Astrocyte (in vitro differentiated cells and primary cell): ENCODE data around the gene TREX2.

Source experiments
- CTCF ChIP-seq: IDR thresholded peaks from 2 replicates; pipeline ENCODE4 v1.5.1; 2011; ENCODE audit warnings: low read depth, mild to moderate bottlenecking, inconsistent platforms, low read length, moderate library complexity; ENCODE audit not compliant: insufficient read depth
- EZH2 ChIP-seq: IDR thresholded peaks from 2 replicates; pipeline ENCODE4 v1.6.1; 2012; ENCODE audit warnings: mild to moderate bottlenecking, low read length, inconsistent platforms; ENCODE audit not compliant: insufficient read depth

DNA sequence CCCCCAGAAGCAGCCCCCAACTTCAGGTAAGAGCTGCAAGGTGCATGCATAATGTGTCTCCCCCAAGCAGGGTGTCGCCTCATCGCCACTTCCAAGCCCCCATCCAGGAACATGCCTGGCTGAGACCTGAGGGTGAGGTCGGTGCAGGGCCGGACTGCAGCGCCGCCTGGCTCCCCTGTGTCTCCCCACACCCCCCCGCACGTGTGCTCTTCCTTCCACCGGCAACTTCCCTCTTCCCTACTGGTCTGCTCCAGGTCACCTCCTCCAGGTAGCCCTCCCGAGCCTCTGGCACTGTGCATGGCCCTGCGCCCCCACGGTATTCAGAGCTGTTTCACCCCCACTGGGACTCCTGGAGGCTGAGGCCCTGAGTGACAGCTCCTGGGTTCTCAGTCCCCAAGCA is 46.7 kb upstream of the TREX2 start:
- no peak for TF ChIP-seq CTCF
- no peak for TF ChIP-seq EZH2
